ENCODE data around the gene DNAH17.

DNAH17 gene

DNA sequence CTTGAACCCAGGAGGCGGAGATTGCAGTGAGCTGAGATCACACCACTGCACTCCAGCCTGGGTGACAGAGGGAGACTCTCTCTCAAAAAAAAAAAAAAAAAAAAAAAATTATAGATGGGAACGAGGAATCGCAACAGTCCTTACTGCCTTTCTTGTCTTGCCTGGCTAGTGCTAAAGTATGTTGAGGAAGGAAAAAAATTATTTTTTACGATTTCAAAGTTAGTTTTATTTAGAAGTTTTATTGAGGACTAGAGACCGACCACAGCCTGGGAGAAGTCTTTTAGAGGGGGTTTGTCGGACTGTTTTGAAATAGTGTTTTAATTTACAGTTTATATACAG lies 15.8 kb upstream of the DNAH17 start:
- Histone ChIP-seq H2BK12ac (ENCODE audit: low read length in 2 of 2) (no peak overlapping the region), H3K14ac (ENCODE audit: low read length in 2 of 2) (no peak overlapping the region), H2BK15ac (ENCODE audit: low read depth, poor library complexity, severe bottlenecking) (no peak overlapping the region), H3K27ac (ENCODE audit: low read length, poor library complexity, severe bottlenecking) (peak overlapping the region; percentile 97), H3K4ac (ENCODE audit: low read depth in 1 of 2, low read length in 2 of 2) (no peak overlapping the region), H3K27me3 (ENCODE audit: control insufficient read depth in 1 of 2, insufficient read depth in 1 of 2, low read length in 2 of 2) (peaks cover 0 to 5% of the 10 kb centered on the region in 2 experiments), H3K79me1 (replicated peaks; ENCODE audit: low read length, poor library complexity, severe bottlenecking) (no peaks in the 10 kb centered on the region), H2BK5ac (ENCODE audit: low read depth, low read length, poor library complexity, severe bottlenecking) (peak overlapping the region; percentile 46), H3K9ac (ENCODE audit: low read length) (peak overlapping the region; percentile 65), H3K4me1 (ENCODE audit: control insufficient read depth, insufficient read depth, low read depth, low read length) (peaks cover 23% of the 10 kb centered on the region), H2BK120ac (ENCODE audit: low read depth, low read length) (no peak overlapping the region), H3K4me3 (ENCODE audit: insufficient read depth in 1 of 2, low read depth in 1 of 2, low read length in 2 of 2) (no peak overlapping the region), H3K23ac (ENCODE audit: low read length in 2 of 2) (no peak overlapping the region), H3K4me2 (ENCODE audit: low read length, poor library complexity, severe bottlenecking) (no peak overlapping the region), H2AK5ac (ENCODE audit: low read length, severe bottlenecking) (no peak overlapping the region), H2AFZ (ENCODE audit: low read depth, low read length) (no peak overlapping the region), H3K36me3 (ENCODE audit: control insufficient read depth in 1 of 2, insufficient read depth in 2 of 2, low read depth in 1 of 2, low read length in 2 of 2) (no peaks in the 10 kb centered on the region), H3K9me3 (ENCODE audit: control insufficient read depth, low read length) (no peaks in the 10 kb centered on the region), H4K8ac (ENCODE audit: low read length) (no peak overlapping the region), H3K18ac (ENCODE audit: low read depth in 1 of 2, low read length in 2 of 2) (no peak overlapping the region), H4K91ac (ENCODE audit: low read length) (no peak overlapping the region)
- DNase-seq = peak; percentile 31
- WGBS = 78% methylated on average over 5 of the region's 6 CpGs

DNA sequence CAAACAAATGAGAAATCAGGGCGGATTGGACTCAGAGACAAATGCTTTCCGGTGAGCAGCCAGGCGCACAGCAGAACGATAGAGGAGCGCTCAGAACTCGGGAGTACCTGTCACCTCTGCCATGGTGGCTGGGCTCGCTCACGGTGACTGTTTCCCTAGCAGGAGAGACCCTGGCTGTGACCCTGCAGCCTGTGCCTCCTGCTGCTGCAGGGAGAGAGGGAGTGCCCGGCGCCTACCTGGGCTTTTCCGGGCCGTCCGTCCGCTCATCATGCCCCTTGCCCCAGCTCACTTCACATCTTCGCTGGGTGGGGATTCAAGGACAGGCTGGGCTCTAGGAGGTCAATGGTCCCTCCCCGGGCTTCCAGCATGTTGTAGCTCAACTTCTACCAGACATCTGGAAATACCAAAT lies 14.1 kb upstream of the DNAH17 start:
- Histone ChIP-seq H3K4me1 (ENCODE audit: control insufficient read depth, insufficient read depth, low read depth, low read length) (peaks cover 14% of the 10 kb centered on the region), H3K4me3 (ENCODE audit: insufficient read depth in 1 of 2, low read depth in 1 of 2, low read length in 2 of 2) (no peak overlapping the region), H3K4me2 (ENCODE audit: low read length, poor library complexity, severe bottlenecking) (no peak overlapping the region), H3K4ac (ENCODE audit: low read depth in 1 of 2, low read length in 2 of 2) (peak overlapping the region; percentile 29 to 81), H3K27ac (ENCODE audit: low read length, poor library complexity, severe bottlenecking) (no peak overlapping the region), H2AK5ac (ENCODE audit: low read length, severe bottlenecking) (peak overlapping the region; percentile 37), H3K14ac (ENCODE audit: low read length in 2 of 2) (peak overlapping the region in 1 of 2 experiments; percentile 53), H2BK15ac (ENCODE audit: low read depth, poor library complexity, severe bottlenecking) (peak overlapping the region; percentile 0), H2BK120ac (ENCODE audit: low read depth, low read length) (peak overlapping the region; percentile 37), H3K23ac (ENCODE audit: low read length in 2 of 2) (no peak overlapping the region), H3K18ac (ENCODE audit: low read depth in 1 of 2, low read length in 2 of 2) (peak overlapping the region; percentile 50 to 81), H3K9me3 (ENCODE audit: control insufficient read depth, low read length) (no peaks in the 10 kb centered on the region), H4K8ac (ENCODE audit: low read length) (peak overlapping the region; percentile 73), H2BK5ac (ENCODE audit: low read depth, low read length, poor library complexity, severe bottlenecking) (no peak overlapping the region), H3K27me3 (ENCODE audit: control insufficient read depth in 1 of 2, insufficient read depth in 1 of 2, low read length in 2 of 2) (peaks cover 0 to 19% of the 10 kb centered on the region in 2 experiments), H2AFZ (ENCODE audit: low read depth, low read length) (no peak overlapping the region), H2BK12ac (ENCODE audit: low read length in 2 of 2) (peak overlapping the region; percentile 88 to 95), H4K91ac (ENCODE audit: low read length) (peak overlapping the region; percentile 96), H3K9ac (ENCODE audit: low read length) (no peak overlapping the region), H3K36me3 (ENCODE audit: control insufficient read depth in 1 of 2, insufficient read depth in 2 of 2, low read depth in 1 of 2, low read length in 2 of 2) (no peaks in the 10 kb centered on the region), H3K79me1 (replicated peaks; ENCODE audit: low read length, poor library complexity, severe bottlenecking) (no peaks in the 10 kb centered on the region)
- no peak for DNase-seq
- 92% methylated on average over 9 of the region's 16 CpGs for WGBS

DNA sequence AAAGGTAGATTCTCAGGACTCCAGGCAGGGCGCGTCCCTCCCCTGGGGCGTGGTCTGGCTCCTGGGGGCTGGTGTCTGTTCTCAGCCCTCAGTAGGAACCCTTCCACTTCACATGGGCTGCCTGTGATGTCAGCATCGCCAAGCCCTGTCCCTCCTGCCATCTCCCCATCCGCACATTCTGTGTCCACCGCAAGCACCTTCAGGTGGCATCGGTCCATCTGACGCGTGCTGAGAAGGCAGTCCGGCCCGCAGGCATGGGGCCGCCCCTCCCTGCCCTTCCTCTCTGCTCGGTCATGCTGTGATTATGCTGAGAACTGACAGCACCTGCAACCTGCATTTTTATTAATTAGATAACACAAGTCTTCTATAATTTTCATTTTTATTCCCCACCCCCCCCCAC lies 12.7 kb upstream of the DNAH17 start:
- no peaks in the 10 kb centered on the region for H3K79me1 ChIP-seq (replicated peaks; ENCODE audit: low read length, poor library complexity, severe bottlenecking)
- H3K4me1 ChIP-seq (ENCODE audit: control insufficient read depth, insufficient read depth, low read depth, low read length) = peaks cover 14% of the 10 kb centered on the region
- H3K36me3 ChIP-seq (ENCODE audit: control insufficient read depth in 1 of 2, insufficient read depth in 2 of 2, low read depth in 1 of 2, low read length in 2 of 2) = no peaks in the 10 kb centered on the region
- H3K27me3 ChIP-seq (ENCODE audit: control insufficient read depth in 1 of 2, insufficient read depth in 1 of 2, low read length in 2 of 2) = peaks cover 0 to 26% of the 10 kb centered on the region in 2 experiments
- peak overlapping the region; percentile 65 for H2BK120ac ChIP-seq (ENCODE audit: low read depth, low read length)
- H3K18ac ChIP-seq (ENCODE audit: low read depth in 1 of 2, low read length in 2 of 2) = peak overlapping the region; percentile 56 to 88
- no peak for DNase-seq
- no peak overlapping the region for H2BK15ac ChIP-seq (ENCODE audit: low read depth, poor library complexity, severe bottlenecking)
- peak overlapping the region in 1 of 2 experiments; percentile 47 for H3K4ac ChIP-seq (ENCODE audit: low read depth in 1 of 2, low read length in 2 of 2)
- H3K23ac ChIP-seq (ENCODE audit: low read length in 2 of 2) = no peak overlapping the region
- H4K8ac ChIP-seq (ENCODE audit: low read length) = no peak overlapping the region
- H3K4me2 ChIP-seq (ENCODE audit: low read length, poor library complexity, severe bottlenecking) = no peak overlapping the region
- no peak overlapping the region for H2BK5ac ChIP-seq (ENCODE audit: low read depth, low read length, poor library complexity, severe bottlenecking)
- H3K9me3 ChIP-seq (ENCODE audit: control insufficient read depth, low read length) = no peaks in the 10 kb centered on the region
- peak overlapping the region; percentile 81 for H2AK5ac ChIP-seq (ENCODE audit: low read length, severe bottlenecking)
- 91% methylated on average over 13 of the region's 13 CpGs for WGBS
- no peak overlapping the region for H3K4me3 ChIP-seq (ENCODE audit: insufficient read depth in 1 of 2, low read depth in 1 of 2, low read length in 2 of 2)
- H4K91ac ChIP-seq (ENCODE audit: low read length) = peak overlapping the region; percentile 74
- peak overlapping the region in 1 of 2 experiments; percentile 94 for H3K14ac ChIP-seq (ENCODE audit: low read length in 2 of 2)
- no peak overlapping the region for H3K27ac ChIP-seq (ENCODE audit: low read length, poor library complexity, severe bottlenecking)
- H2BK12ac ChIP-seq (ENCODE audit: low read length in 2 of 2) = peak overlapping the region; percentile 81 to 100
- no peak overlapping the region for H3K9ac ChIP-seq (ENCODE audit: low read length)
- H2AFZ ChIP-seq (ENCODE audit: low read depth, low read length) = no peak overlapping the region

DNA sequence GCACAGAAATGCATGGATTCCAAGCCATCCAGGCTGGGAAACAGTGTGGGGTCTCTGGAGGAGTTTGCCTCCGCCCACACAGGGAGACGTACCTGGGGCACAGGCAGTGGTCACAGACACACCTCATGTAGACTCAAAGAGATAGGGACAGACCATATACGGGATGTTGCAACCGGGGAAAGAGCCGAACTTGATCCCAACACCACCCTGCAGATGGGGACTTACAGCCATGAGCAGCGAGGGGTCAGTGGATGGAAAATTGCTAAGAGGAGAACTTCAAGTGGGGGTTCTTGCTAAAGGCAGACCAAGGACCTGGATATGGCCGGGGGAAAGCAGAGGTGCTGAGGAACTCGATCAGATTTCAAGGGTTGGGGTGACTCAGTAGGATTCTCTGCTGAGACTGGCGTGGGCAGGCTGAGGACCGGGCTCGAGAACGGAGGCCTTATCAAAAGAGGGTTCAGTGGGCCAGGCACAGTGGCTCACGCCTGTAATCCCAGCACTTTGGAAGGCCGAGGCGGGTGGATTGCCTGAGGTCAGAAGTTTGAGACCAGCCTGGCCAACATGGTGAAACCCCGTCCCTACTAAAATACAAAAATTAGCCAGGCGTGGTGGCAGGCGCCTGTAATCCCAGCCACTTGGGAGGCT lies 12.0 kb upstream of the DNAH17 start:
- H3K36me3 ChIP-seq (ENCODE audit: control insufficient read depth in 1 of 2, insufficient read depth in 2 of 2, low read depth in 1 of 2, low read length in 2 of 2) = no peaks in the 10 kb centered on the region
- no peak overlapping the region for H3K9ac ChIP-seq (ENCODE audit: low read length)
- H3K4me3 ChIP-seq (ENCODE audit: insufficient read depth in 1 of 2, low read depth in 1 of 2, low read length in 2 of 2) = no peak overlapping the region
- peak overlapping the region; percentile 10 for H4K8ac ChIP-seq (ENCODE audit: low read length)
- H2BK15ac ChIP-seq (ENCODE audit: low read depth, poor library complexity, severe bottlenecking) = peak overlapping the region; percentile 73
- peak overlapping the region in 1 of 2 experiments; percentile 10 for H3K18ac ChIP-seq (ENCODE audit: low read depth in 1 of 2, low read length in 2 of 2)
- no peak overlapping the region for H3K4me2 ChIP-seq (ENCODE audit: low read length, poor library complexity, severe bottlenecking)
- H3K14ac ChIP-seq (ENCODE audit: low read length in 2 of 2) = no peak overlapping the region
- WGBS = 91% methylated on average over 18 of the region's 18 CpGs
- H3K79me1 ChIP-seq (replicated peaks; ENCODE audit: low read length, poor library complexity, severe bottlenecking) = no peaks in the 10 kb centered on the region
- H2BK5ac ChIP-seq (ENCODE audit: low read depth, low read length, poor library complexity, severe bottlenecking) = no peak overlapping the region
- peaks cover 0 to 26% of the 10 kb centered on the region in 2 experiments for H3K27me3 ChIP-seq (ENCODE audit: control insufficient read depth in 1 of 2, insufficient read depth in 1 of 2, low read length in 2 of 2)
- peak overlapping the region; percentile 59 to 89 for H2BK12ac ChIP-seq (ENCODE audit: low read length in 2 of 2)
- H3K4me1 ChIP-seq (ENCODE audit: control insufficient read depth, insufficient read depth, low read depth, low read length) = peaks cover 14% of the 10 kb centered on the region
- H2BK120ac ChIP-seq (ENCODE audit: low read depth, low read length) = peak overlapping the region; percentile 40
- H2AFZ ChIP-seq (ENCODE audit: low read depth, low read length) = no peak overlapping the region
- peak overlapping the region; percentile 33 for H2AK5ac ChIP-seq (ENCODE audit: low read length, severe bottlenecking)
- no peaks in the 10 kb centered on the region for H3K9me3 ChIP-seq (ENCODE audit: control insufficient read depth, low read length)
- DNase-seq = no peak
- peak overlapping the region; percentile 20 for H4K91ac ChIP-seq (ENCODE audit: low read length)
- H3K23ac ChIP-seq (ENCODE audit: low read length in 2 of 2) = no peak overlapping the region
- peak overlapping the region in 1 of 2 experiments; percentile 6 for H3K4ac ChIP-seq (ENCODE audit: low read depth in 1 of 2, low read length in 2 of 2)
- no peak overlapping the region for H3K27ac ChIP-seq (ENCODE audit: low read length, poor library complexity, severe bottlenecking)
